Measurements from ENCODE around the gene ADARB1.

ADARB1 gene

DNA sequence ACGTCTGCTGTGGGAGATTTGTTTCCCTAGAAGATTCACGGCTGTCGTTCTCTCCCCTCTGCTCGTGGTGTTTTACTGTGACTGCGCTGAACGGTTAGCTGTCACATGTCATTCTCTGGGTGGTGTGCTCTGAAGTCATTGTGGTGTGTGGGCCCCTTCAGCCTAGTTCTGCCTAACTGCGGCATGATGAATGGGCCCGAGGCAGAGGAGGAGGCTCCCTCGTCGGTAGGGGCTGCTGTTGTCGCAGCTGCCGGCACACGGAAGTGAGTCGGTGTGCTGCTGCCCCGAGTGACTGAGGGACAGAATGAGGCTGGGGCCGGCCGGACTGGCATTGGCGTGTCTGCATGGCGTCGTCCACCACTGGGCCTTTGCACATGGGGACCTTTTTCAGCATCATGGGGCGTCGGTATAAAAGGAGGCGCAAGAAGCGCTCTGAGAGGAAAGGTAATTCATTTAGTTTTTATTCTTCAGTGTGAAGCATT is 77.9 kb downstream of the ADARB1 start:
- no peak for DNase-seq (ENCODE audit: low spot score)

DNA sequence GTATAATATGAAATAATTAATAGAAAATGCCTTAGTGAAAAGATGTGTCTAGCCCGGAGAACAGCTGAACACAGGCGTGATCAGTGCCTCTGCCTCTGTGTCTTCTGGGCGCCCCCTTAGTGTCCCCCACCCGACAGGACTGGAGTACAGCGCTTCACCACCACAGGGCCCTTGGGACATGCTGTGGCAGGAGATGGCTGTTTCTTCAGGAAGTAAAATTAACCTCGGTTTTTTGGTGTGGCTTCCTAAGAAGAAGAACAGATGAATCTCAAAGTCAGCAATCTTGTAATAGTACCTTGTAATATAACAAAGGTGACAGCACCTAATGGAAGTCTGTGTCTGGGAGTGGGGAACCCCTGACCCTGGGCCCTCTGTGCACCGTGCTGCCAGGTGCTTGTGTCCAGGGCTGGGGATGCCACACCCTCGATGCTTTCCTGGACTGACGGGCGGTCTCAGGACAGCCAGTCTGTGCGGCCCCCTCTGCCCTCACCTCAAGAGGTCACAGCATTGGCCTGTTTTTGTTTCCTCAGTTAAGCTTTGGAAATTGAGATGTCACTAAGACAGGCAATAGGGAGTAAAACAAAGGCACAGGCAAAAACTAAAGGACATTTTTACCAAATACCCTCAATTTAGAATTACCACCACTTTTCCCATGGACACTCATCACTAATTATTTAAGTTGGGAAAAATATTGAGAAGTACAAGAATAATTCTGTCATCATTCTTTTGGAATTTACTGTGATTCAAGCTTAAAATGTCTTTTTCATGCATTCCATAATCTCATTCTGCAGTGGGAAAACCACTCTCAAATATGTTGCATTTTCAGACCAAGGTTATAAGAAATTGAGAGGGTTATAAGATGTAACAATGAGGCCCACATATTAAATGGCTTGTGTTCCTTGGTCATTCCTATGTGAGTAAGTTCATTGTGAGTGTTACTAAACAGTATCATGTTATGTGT is 79.3 kb downstream of the ADARB1 start:
- DNase-seq (ENCODE audit: low spot score), result no peak

DNA sequence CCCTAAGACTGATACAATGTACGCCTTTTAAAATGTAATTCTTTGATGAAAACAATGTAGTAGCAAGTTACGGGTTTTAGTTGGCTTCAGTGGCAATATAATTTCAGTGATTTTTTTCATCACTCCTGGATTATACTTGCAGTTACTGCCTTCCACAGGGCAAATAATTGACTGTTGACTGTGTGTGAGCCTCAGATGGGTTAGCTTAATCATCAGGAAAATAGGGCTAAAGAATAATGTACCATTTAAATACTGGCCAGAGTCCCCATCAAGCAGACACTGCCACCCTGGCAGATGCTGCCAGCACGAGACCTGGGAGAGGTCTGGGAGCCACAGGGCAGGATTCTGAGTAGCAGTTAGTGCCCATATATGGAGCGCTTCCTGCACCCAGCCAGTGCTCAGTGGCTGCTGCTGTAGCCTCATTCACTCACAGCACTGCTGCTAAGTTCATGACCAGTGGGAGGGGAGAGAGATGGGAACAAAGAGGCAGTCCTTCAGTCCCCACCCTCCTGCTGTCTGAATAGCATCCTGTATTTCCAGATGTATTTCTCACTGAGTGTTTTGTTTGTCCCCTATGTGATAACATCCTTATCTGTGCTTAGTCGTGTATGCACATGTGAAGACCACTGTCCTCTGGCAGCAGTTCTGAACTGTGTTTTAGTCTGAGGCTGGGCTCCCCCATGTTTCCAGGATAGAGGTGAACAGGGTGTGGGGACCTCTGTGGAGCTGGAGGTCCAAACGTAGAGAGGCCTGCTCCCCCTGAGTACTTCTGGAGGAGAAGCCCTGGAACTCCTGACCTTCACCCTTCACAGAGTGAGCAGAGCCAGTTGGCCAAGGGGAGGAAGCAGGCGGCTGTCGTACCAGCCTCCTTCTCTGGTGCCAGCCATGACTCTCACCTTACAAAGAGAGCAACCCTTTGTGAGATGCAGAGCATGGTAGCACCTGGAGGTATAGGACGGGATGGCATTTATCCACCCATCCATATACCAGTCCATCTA is 80.4 kb downstream of the ADARB1 start:
- DNase-seq (ENCODE audit: low spot score), result peak; percentile 41

DNA sequence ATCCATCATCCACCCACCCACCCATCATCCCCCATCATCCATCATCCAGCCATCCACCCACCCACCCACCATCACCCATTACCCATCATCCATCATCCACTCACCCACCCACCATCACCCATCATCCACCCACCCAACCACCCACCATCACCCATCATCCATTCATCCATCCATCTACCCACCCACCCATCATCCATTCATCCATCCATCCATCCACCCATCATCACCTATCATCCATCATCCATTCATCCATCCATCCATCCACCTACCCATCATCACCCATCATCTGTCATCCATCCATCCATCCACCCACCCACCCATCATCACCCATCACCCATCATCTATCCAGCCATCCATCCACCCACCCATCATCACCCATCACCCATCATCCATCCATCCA is 81.5 kb downstream of the ADARB1 start:
- no peak for DNase-seq (ENCODE audit: low spot score)

DNA sequence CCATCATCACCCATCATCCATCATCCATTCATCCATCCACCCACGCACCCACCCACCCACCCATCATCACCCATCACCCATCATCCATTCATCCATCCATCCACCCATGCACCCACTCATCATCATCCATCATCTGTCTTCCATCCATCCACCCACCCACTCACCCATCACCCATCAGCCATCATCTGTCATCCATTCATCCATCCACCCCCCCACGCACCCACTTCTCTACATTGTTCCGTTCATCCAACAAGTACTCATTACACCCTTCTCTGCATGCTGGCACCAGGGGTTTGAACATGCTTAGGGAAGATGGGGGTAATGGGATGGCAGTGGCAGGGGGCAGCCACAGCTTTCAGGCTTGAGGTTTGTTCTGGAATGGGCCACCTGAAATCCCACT is 82.1 kb downstream of the ADARB1 start:
- no peak for DNase-seq (ENCODE audit: low spot score)

DNA sequence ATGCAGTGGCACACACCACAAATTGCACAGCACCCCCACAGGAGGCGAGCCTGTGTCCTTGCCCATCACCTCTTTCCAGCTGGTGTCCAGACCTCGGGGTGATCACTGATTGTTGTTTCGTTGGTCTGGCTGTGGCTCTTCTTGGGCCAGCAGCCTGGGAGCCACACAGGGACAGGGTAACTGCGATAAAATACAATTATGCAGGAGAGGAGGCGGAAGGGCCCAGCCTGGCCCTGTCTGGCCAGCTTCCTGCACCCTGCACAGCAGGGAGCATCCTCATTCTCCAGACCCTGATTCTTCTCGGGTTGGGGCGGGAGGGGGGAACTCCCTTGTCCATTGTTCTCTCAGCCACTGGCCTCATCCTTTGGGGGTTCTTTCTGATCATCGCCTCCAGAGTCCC is 83.6 kb downstream of the ADARB1 start:
- no peak for DNase-seq (ENCODE audit: low spot score)

DNA sequence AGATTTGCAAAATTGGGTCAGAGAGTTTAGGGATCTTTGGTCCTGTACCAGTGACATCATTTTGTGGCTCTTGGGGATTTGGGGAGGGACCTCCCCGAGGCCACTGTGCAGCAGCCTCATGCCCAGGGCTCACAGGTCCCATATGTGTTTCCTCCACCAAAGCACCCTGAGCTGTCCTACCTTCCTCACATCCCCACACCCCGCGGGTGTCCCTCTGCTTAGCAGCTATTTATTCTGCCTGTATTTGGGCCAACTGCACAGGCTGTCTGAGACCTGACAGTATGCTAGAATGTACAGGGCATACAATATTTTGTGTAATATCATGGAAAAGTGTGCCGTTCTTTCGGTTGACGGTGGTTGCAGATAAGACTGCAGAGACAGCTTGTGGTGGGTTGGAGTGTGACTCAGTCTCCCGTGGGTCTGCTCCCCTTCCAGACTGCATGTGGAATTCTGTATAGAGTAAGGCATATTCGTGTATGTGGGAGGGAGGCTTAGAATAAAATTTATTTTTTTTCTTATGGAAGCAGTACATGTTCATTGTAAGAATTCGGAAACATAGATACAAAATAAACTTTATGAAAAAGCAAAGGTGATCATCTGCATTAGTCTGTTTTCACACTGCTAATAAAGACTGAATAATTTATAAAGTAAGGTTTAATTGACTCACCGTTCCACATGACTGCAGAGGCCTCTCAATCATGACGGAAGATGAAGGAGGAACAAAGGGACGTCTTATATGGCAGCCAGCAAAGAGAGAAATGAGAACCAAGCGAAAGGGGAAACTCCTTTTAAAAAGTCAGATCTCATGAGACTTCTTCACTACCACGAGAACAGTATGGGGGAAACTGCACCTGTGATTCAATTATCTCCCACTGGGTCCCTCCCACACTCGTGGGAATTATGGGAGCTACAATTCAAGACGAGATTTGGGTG is 84.4 kb downstream of the ADARB1 start:
- peak; percentile 50 for DNase-seq (ENCODE audit: low spot score)

DNA sequence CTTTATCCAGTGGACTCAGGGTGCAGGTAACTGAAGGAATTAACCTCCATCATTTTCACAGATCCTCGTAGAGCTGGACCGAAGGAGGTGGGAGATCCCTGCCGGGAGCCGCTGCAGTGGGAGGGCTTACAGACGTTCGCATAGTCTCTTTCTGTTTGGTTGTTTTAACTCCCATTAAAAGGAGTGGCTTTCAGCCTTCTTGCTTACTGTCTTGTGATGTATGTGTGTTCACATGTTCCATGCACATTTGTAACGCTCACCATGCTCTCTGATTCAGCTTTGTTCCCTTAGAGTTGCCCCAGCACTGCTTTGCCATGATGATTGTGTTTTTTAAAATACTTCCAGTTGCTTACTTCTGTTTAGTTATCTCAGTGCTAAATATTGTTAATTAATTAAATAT is 85.8 kb downstream of the ADARB1 start:
- no peak for DNase-seq (ENCODE audit: low spot score)

DNA sequence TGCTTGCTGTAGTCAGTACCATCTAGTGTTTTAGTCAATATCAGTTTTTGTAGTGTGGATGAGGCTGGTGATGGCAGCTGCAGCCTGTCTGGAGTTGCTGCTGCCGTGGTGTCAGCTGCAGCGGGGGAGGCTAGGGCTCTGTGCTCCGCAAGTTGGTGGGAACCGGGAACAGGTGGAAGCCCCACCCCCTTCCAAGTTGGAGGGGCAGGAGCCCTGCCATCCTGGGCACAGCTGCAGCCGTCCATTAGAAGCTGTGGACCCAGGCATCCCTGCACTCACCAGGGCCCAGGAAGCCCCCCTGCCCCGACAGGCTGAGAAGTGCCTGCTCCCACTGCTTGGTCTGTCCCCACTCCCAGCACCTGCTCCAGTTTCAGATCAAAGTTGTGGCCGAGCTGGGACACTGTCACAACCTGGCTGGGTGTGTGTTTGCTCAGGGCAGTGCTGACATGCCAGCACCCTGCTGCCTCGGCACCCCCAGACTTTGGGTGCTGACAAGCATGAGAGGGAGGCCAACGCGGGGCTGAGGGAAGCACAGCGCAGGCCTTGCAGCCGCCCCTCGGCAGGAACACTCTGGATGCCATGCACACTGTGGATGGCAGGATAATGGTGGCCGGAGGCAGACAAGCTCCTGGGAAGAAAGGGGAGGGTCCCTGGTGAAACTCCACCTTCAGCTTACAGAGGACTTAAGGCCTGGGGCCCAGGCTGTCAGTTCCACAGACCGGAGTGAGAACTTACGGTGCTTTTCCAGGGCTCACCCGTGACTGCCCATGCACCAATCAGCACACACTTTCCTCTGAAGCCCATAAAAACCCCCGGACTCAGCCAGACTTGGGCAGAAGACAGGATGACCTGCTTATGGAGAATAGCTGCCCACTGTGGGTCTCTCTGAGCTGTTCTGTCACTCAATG is 86.9 kb downstream of the ADARB1 start:
- no peak for DNase-seq (ENCODE audit: low spot score)

DNA sequence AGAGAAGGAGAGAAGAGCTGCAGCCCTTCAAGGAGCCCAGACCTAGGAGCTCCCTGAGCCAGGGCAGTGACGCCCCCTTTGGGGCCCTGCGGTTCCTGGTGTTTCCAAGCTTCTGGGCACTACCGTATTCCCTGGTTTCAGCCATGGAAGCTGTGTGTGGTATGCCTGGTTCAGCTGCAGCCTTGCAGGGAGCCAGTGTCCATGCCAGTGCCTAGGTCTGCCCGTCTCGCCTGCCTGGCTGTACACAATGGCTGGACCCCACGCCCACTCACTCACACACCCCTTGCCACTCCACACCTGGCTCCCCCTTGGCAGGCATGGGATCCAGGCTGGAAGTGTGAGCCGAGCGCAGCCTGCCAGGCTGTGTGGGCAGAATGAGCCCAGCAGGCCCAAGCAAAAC is 87.7 kb downstream of the ADARB1 start:
- no peak for DNase-seq (ENCODE audit: low spot score)

DNA sequence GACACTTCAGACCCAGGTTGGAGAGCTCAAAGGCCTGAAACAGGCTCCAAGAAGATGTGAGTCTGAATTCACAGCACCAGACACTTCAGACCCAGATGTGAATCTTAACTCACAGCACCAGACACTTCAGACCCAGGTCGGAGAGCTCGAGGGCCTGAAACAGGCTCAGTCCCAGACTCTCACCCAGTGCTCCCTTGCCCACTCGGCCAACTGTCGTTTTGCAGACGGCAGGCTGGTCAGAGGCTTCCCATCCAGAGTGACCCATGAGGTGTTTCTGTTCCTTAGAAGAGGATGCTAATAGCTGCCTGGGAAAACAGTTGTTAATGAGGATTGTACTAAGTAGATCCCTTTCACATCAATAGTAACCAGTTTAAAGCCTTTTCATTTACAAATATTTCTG is 88.4 kb downstream of the ADARB1 start:
- DNase-seq (ENCODE audit: low spot score), result no peak

DNA sequence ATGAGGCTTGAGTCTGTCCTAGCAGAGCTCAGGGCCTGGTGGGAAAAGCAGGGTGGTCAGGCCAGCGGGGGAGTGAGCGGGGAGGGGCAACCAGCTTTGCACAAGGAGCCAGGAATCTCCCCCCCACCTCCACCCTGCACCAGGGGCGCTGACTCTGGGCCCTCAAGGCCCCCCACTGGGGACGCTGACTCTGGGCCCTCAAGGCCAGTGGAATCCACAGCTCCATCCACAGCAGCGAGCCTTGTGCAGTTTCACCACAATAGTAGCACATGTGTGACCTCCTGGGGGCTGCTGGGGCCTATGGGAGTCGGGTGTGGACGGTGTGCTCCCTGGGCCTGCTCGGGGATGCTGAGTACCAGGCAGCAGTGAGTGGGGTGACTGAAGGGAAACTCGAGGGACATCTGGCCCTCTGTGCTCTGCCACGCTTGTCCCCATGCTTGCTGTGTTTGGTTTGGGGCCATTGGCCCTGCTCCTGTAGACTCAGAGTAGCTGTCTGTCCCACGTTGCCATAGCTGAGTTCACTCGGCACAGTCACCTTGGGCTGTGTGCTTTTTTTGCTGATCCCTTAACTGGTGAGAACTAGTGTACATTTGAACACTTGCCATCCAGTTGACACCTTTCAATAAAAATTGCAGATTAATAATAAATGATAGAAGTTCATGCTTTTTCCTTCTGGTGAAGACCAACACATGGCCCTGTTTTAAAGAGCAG is 89.2 kb downstream of the ADARB1 start:
- no peak for DNase-seq (ENCODE audit: low spot score)

DNA sequence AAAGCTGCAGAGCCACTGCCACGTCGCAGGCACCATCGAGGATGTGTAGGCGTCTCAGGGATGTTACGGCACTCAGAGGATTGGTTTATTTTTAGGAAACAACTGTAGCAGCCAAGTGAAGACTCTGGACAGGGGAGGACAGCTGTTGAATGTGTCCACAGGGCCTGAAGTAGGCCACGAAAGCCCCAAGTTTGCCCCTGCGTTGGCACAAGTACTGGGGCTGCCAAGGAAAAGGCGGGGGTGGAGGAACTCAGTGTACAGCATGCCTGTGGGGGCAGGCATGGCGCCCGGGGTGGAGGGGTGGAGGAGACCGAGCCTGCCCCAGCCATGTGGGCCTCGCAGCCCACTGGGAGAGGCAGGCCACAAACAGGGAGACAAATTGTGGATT is 89.7 kb downstream of the ADARB1 start:
- no peak for DNase-seq (ENCODE audit: low spot score)

DNA sequence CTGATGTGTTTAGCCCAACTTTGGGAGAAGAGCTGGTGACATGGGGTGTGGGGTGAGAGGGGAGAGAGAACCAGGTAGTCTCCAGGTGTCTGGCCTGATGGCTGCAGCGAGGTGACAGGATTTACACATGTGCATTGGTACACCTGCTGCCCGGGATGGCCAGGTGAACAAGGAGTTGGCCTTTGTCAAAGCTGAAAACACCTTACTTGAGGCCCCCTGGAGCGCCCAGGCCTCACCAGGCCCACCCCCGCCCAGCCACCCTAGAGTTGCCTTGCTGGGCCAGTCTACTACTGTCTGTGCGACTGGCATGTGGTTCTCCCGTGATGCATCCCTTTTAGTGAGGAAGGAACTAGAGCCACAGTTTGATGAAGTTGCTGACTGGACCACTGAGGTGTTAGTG is 90.5 kb downstream of the ADARB1 start:
- DNase-seq (ENCODE audit: low spot score), result no peak

DNA sequence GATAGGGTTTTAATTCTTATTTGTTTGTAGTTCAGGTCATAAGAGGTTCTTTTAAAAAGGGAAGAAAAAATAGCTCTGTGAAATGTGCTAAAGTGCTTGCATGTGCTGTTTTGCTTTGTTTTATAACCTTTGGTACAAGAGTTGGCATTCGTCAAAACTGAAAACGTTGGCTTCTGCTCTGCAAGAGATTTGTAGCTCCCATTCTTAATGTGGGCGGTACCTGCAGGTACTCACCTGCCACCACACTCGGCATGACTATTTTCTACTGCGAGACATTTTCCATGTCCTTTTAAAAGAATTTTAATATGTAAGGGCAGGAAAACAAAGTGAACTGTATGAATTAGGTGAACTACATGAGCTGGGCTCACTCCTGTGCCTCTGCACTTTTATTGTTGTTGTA is 92.6 kb downstream of the ADARB1 start:
- no peak for DNase-seq (ENCODE audit: low spot score)

DNA sequence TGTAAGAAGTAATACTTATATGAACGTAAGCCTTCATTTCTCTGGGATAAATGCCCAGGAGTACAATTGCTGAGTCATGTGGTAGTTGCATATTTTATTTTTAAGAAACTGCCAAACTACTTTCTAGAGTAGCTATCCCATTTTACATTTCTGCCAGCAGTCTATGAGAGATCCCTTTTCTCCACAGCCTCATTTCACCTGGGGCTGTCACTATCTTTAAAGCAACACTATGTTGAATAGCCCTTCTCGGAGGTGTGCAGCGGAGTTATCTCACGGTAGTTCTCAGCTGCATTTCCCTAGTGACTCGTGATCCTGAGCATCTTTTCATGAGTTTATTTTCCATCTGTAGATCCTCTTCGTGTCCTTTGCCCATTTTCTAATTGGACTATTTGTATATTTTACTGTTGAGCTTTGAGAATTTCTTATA is 93.4 kb downstream of the ADARB1 start:
- DNase-seq (ENCODE audit: low spot score), result no peak

DNA sequence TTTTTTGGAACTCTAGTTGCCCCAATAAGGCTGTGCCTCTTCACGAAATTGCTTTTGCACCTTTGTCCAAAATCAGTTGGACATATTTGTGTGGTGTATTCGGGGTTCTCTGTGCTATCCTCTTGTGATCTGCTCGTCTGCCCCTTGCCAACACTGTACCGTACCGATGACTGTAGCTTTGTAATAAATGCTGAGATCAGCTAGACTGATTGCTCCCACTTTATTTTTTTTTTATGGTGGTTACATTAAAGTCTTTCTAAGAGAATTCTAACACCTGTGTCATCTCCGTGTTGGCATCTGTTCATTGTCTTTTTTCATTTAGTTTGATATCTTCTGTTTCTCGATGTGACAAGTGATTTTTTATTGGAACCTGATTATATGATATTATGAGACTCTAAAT is 94.1 kb downstream of the ADARB1 start:
- no peak for DNase-seq (ENCODE audit: low spot score)

DNA sequence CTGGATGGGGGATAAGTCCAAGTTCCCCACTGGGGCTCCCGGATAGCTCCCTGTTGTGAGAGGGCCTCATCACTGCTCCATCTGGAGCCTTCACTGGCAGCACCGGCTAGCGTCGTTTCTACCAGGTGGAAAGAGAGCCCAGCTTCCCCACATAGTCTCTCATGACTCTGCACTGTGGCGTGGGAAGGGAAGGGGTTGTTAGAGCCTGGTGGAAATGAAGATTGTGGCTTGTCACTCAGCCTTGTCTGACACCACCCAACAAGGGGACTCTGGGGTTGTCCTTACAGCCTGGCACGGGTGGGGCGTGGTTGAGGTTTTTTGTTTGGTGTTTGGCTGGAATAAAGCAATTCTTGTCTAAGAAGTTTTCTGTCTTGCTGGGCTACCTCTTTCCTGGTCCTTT is 94.6 kb downstream of the ADARB1 start:
- no peak for DNase-seq (ENCODE audit: low spot score)

DNA sequence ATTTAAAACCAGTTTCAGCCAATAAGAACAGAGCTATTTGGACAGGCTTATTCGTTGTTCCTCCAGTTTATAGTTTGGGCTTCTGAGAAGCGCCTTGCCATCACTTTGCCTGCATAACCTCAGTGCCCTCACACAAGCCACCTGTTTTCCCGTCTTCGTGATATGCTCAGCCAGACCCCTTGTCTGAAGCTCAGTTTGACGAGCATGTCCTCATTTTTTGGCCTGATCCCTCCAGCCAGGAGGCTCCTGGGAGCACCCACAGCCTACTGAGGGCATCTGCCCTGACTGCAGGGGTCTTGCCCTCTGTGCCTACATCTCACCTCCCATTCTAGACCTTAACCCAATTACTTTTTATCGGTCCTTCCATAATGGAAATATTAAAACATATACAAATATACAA is 95.3 kb downstream of the ADARB1 start:
- no peak for DNase-seq (ENCODE audit: low spot score)

DNA sequence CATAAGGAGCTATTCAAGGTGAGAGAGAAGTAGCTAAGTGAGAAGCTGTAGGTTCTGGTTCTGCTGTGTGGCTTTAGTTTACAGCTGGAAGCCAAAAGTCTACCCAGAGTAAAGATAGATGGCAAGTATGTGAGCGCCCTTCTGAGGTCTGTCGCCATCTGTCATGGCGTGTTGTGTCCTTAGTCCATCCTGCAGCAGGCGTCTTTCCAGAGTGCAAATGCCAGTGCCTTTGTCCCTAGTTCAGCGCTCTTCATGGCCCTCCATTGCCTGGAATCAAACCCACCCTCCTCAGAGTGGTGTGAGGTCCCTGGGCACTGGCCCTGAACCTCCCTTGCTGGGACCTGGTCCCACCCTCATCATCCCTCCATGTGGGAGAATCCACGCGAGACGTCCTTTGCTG is 96.6 kb downstream of the ADARB1 start:
- DNase-seq (ENCODE audit: low spot score), result no peak
